Gastrocnemius medialis (tissue), 4 donors: ENCODE data around the gene GAPDH. TPM values are rescaled to one million over a fixed set of nuclear protein-coding genes. Genes with fewer than 3 reads are reported as not detected.

Experiments used
- ATAC-seq, 2 donors: fragments of 150-250 bp; one replicate each; pipeline ENCODE4 v1.9.1; 2016
- DNase-seq, 2 donors: peaks; one replicate each; pipeline ENCODE4 v3.0.0-alpha.2; 2019
- H3K27ac ChIP-seq, 4 donors: fragments of 200-600 bp; sonication (generic); 1 replicate in 1 of 4; 2 replicates in 3 of 4; pipeline ENCODE4 v1.5.1; 2016 to 2018; ENCODE audit warnings: mild to moderate bottlenecking in 2 of 4, moderate library complexity in 1 of 4
- H3K27me3 ChIP-seq, 3 donors: fragments of 200-600 bp; sonication (generic) in 2 of 3; 1 replicate in 1 of 3; 2 replicates in 2 of 3; pipeline versions ENCODE4 v1.5.1 to v1.6.0; 2016 to 2019; ENCODE audit warnings: mild to moderate bottlenecking in 1 of 3, moderate library complexity in 1 of 3
- H3K36me3 ChIP-seq, 2 donors: fragments of 200-600 bp; sonication (generic) in 1 of 2; one replicate each; pipeline ENCODE4 v1.5.1; 2017 to 2018
- H3K4me1 ChIP-seq, 2 donors: fragments of 200-600 bp; sonication (generic) in 1 of 2; one replicate each; pipeline ENCODE4 v1.5.1; 2016 to 2017; ENCODE audit warnings: mild to moderate bottlenecking in 2 of 2
- H3K4me3 ChIP-seq, 4 donors: fragments of 200-600 bp; sonication (generic) in 3 of 4; 1 replicate in 1 of 4; 2 replicates in 3 of 4; pipeline ENCODE4 v1.5.1; 2016 to 2019; ENCODE audit warnings: mild to moderate bottlenecking in 2 of 4
- H3K9me3 ChIP-seq, 3 donors: fragments of 200-600 bp; sonication (generic) in 2 of 3; 1 replicate in 1 of 3; 2 replicates in 2 of 3; pipeline ENCODE4 v1.5.1; 2016 to 2019
- CTCF ChIP-seq, 5 experiments: fragments of 450-650 bp in 3 of 5; fragments of 200-600 bp in 2 of 5; sonication (generic) in 2 of 5; IDR thresholded peaks in 4 of 5; conservative IDR thresholded peaks in 1 of 5; 1 replicate in 4 of 5; 2 replicates in 1 of 5; pipeline ENCODE4 v1.5.1; 2016 to 2019; ENCODE audit warnings: antibody characterized with exemption in 5 of 5, mild to moderate bottlenecking in 3 of 5, moderate library complexity in 3 of 5
- POLR2A ChIP-seq, 2 donors: fragments of 450-650 bp; IDR thresholded peaks; one replicate each; pipeline ENCODE4 v1.6.1; 2017; ENCODE audit warnings: antibody characterized with exemption in 2 of 2, mild to moderate bottlenecking in 2 of 2, moderate library complexity in 2 of 2
- in situ Hi-C, 4 donors: fragments of 200-750 bp; cut with MboI; loops; one replicate each; pipeline versions ENCODE4 v1.15.0 to v1.8.0; 2017; ENCODE audit warnings: low sequenced_read_pairs in 4 of 4
- intact Hi-C: fragments of 100-400 bp; cut with DNase I; formaldehyde crosslinking; loops from one replicate; pipeline ENCODE4 v1.15.1; 2023; ENCODE audit warnings: low total_unique reads
- total RNA-seq, 4 donors: library from RNA; depleted of rRNA; stranded (reverse); fragments of >200 nt; gene quantifications; one replicate each; pipeline versions ENCODE4 v1.1.0 to v1.2.3, GENCODE V29; 2016

GAPDH gene
- total RNA-seq, 4 donors from 2014 or later = 11,241 to 15,891 (median 13,472) TPM

- no peak overlapping the region for H3K4me3 ChIP-seq
- TF ChIP-seq POLR2A (IDR thresholded peaks at IDR 0.05) (no peak), CTCF (IDR thresholded peaks at IDR 0.05 in 4 of 5, conservative IDR thresholded peaks at IDR 0.05 in 1 of 5) (no peak)
- H3K27ac ChIP-seq = peak overlapping the region in 3 of 4 donors; percentile 1 to 96 (median 91)
- peaks cover 0 to 57% of the 10 kb centered on the region in 2 donors for H3K36me3 ChIP-seq
- no peak for DNase-seq
- H3K9me3 ChIP-seq = no peaks in the 10 kb centered on the region
- in situ Hi-C loops = loop anchor here in 2 of 4 donors (5.0 to 25.0 kb wide), 3 partner anchors 38 to 118 kb away; partner anchors contain the start of genes MRPL51 (in 1 of the 2) and NCAPD2 (in 1 of the 2)
- intact Hi-C loops = loop anchor here (5.0 kb wide), 1 partner anchor 208 kb away; no protein-coding TSS in a partner anchor
- H3K4me1 ChIP-seq = peaks cover 23 to 27% of the 10 kb centered on the region in 2 donors
- no peaks in the 10 kb centered on the region for H3K27me3 ChIP-seq
- ATAC-seq = no peak
These were observed 3.6 kb upstream of the GAPDH start for GRCh38 chr12:6530576-6531260.

GRCh38 chr12:6532051-6532926, 2.0 kb upstream of the GAPDH start:
- Histone ChIP-seq H3K4me1 (peaks cover 35 to 42% of the 10 kb centered on the region in 2 donors), H3K27ac (peak overlapping the region; percentile 91 to 97 (median 96)), H3K36me3 (peaks cover 0 to 56% of the 10 kb centered on the region in 2 donors), H3K9me3 (no peaks in the 10 kb centered on the region), H3K4me3 (peak overlapping the region; percentile 75 to 87 (median 76)), H3K27me3 (no peaks in the 10 kb centered on the region)
- DNase-seq (peak in 1 of 2 donors; percentile 62), ATAC-seq (no peak)
- intact Hi-C loops (loop anchor here (5.0 kb wide), 1 partner anchor 210 kb away; no protein-coding TSS in a partner anchor), in situ Hi-C loops (loop anchor here in 2 of 4 donors (5.0 to 25.0 kb wide), 3 partner anchors 40 to 120 kb away; partner anchors contain the start of genes MRPL51 (in 1 of the 2) and NCAPD2 (in 1 of the 2))
- no peak for TF ChIP-seq POLR2A (IDR thresholded peaks at IDR 0.05)
- TF ChIP-seq CTCF (IDR thresholded peaks at IDR 0.05 in 4 of 5, conservative IDR thresholded peaks at IDR 0.05 in 1 of 5) = no peak

GRCh38 chr12:6532927-6533652, 1.2 kb upstream of the GAPDH start:
- peaks cover 0 to 56% of the 10 kb centered on the region in 2 donors for H3K36me3 ChIP-seq
- peaks cover 35 to 47% of the 10 kb centered on the region in 2 donors for H3K4me1 ChIP-seq
- ATAC-seq (peak; percentile 34 to 38), DNase-seq (peak in 1 of 2 donors; percentile 61)
- in situ Hi-C loops = loop anchor here in 2 of 4 donors (5.0 to 25.0 kb wide), 3 partner anchors 41 to 121 kb away; partner anchors contain the start of genes MRPL51 (in 1 of the 2) and NCAPD2 (in 1 of the 2)
- no peaks in the 10 kb centered on the region for H3K9me3 ChIP-seq
- peak overlapping the region; percentile 75 to 87 (median 76) for H3K4me3 ChIP-seq
- intact Hi-C loops = loop anchor here (5.0 kb wide), 1 partner anchor 211 kb away; no protein-coding TSS in a partner anchor
- H3K27me3 ChIP-seq = no peaks in the 10 kb centered on the region
- no peak for TF ChIP-seq CTCF (IDR thresholded peaks at IDR 0.05 in 4 of 5, conservative IDR thresholded peaks at IDR 0.05 in 1 of 5)
- TF ChIP-seq POLR2A (IDR thresholded peaks at IDR 0.05) = peak in 1 of 2 donors; percentile 4
- H3K27ac ChIP-seq = peak overlapping the region; percentile 91 to 97 (median 96)

GRCh38 chr12:6533653-6533922, 729 bp upstream of the GAPDH start:
- ATAC-seq (peak; percentile 22 to 28), DNase-seq (no peak)
- H3K4me1 ChIP-seq = peaks cover 35 to 47% of the 10 kb centered on the region in 2 donors
- H3K9me3 ChIP-seq = no peaks in the 10 kb centered on the region
- no peak for TF ChIP-seq POLR2A (IDR thresholded peaks at IDR 0.05)
- TF ChIP-seq CTCF (IDR thresholded peaks at IDR 0.05 in 4 of 5, conservative IDR thresholded peaks at IDR 0.05 in 1 of 5) = no peak
- H3K27ac ChIP-seq = peak overlapping the region; percentile 91 to 97 (median 96)
- in situ Hi-C loops (loop anchor here in 2 of 4 donors (5.0 to 25.0 kb wide), 3 partner anchors 41 to 121 kb away; partner anchors contain the start of genes MRPL51 (in 1 of the 2) and NCAPD2 (in 1 of the 2)), intact Hi-C loops (loop anchor here (5.0 kb wide), 1 partner anchor 211 kb away; no protein-coding TSS in a partner anchor)
- no peaks in the 10 kb centered on the region for H3K27me3 ChIP-seq
- peak overlapping the region; percentile 75 to 87 (median 76) for H3K4me3 ChIP-seq
- H3K36me3 ChIP-seq = peaks cover 0 to 55% of the 10 kb centered on the region in 2 donors
